PC-9 (cell line): ENCODE data around the gene DACT2. TPM values are rescaled to one million over a fixed set of nuclear protein-coding genes. Genes with fewer than 3 reads are reported as not detected.
"Not testable (repeated sequence)": the region's sequence is repeated elsewhere in the genome, so short reads cannot be mapped to it uniquely, and the experiment has no call there.

Experiments
- BruUV-seq: library from RNA; stranded (reverse); fragments of 400-500 nt; replicated peaks from 2 replicates; lab custom pipeline; 2021; lab: Mats Ljungman, UMichigan
- CTCF ChIA-PET: fragments of 300-600 bp; sonication (Branson Sonifier 250); formaldehyde crosslinking; loops from one replicate; lab custom pipeline; 2022; ENCODE audit warnings: antibody characterized with exemption; lab: Charles Lee
- POLR2A ChIA-PET: fragments of 300-600 bp; sonication (Branson Sonifier 250); formaldehyde crosslinking; loops from one replicate; lab custom pipeline; 2022; ENCODE audit warnings: antibody characterized with exemption; ENCODE audit not compliant: unreplicated experiment; lab: Charles Lee
- DNase-seq, 2 experiments: peaks; one replicate each; pipeline versions ENCODE4 v3.0.0 to v3.0.0-alpha.2; 2015 to 2022; ENCODE audit warnings: mixed read lengths in 1 of 2
- H2AFZ ChIP-seq: fragments of 200-600 bp; sonication (generic); 2 replicates; pipeline ENCODE4 v1.8.1; 2017; ENCODE audit warnings: antibody characterized with exemption
- H3F3A ChIP-seq: fragments of 200-600 bp; sonication (generic); 2 replicates; pipeline ENCODE4 v1.8.1; 2017; ENCODE audit warnings: antibody characterized with exemption, mild to moderate bottlenecking, low read depth; ENCODE audit not compliant: insufficient read depth
- H3K27ac ChIP-seq: fragments of 200-600 bp; sonication (generic); 2 replicates; pipeline ENCODE4 v1.6.1; 2016; ENCODE audit warnings: mixed run types
- H3K27me3 ChIP-seq: fragments of 200-600 bp; sonication (generic); 2 replicates; pipeline ENCODE4 v1.6.1; 2016; ENCODE audit warnings: low read depth, mixed run types; ENCODE audit not compliant: insufficient read depth
- H3K36me3 ChIP-seq: fragments of 200-600 bp; sonication (generic); 2 replicates; pipeline ENCODE4 v1.6.1; 2016; ENCODE audit warnings: low read depth, mixed run types
- H3K4me1 ChIP-seq: fragments of 200-600 bp; sonication (generic); replicated peaks from 2 replicates; pipeline ENCODE4 v1.6.1; 2016; ENCODE audit warnings: mixed run types; ENCODE audit not compliant: insufficient read depth
- H3K4me2 ChIP-seq: fragments of 200-600 bp; sonication (generic); 2 replicates; pipeline ENCODE4 v1.6.1; 2017; ENCODE audit warnings: mixed run types
- H3K4me3 ChIP-seq: fragments of 200-600 bp; sonication (generic); 2 replicates; pipeline ENCODE4 v1.6.1; 2016; ENCODE audit warnings: mixed run types
- H3K79me2 ChIP-seq: fragments of 200-600 bp; sonication (generic); 2 replicates; pipeline ENCODE4 v1.6.1; 2017; ENCODE audit warnings: low read depth, mixed run types
- H3K9me2 ChIP-seq: fragments of 200-600 bp; sonication (generic); 2 replicates; pipeline ENCODE4 v1.8.1; 2017; ENCODE audit warnings: mild to moderate bottlenecking; ENCODE audit not compliant: insufficient read depth
- H3K9me3 ChIP-seq: fragments of 200-600 bp; sonication (generic); 2 replicates; pipeline ENCODE4 v1.8.1; 2016; ENCODE audit warnings: low read depth; ENCODE audit not compliant: insufficient read depth
- H4K20me1 ChIP-seq: fragments of 200-600 bp; sonication (generic); 2 replicates; pipeline ENCODE4 v1.8.1; 2017; ENCODE audit not compliant: insufficient read depth
- EZH2 ChIP-seq: fragments of 200-600 bp; sonication (generic); IDR thresholded peaks from 2 replicates; pipeline ENCODE4 v1.8.0; 2017; ENCODE audit warnings: antibody characterized with exemption, low read depth
- intact Hi-C: fragments of 100-400 bp; cut with micrococcal nuclease; formaldehyde crosslinking; loops from one replicate; pipeline ENCODE4 v1.10.0; 2022; ENCODE audit not compliant: unreplicated experiment
- total RNA-seq: library from RNA; stranded (reverse); gene quantifications from 2 replicates; pipeline ENCODE4 v1.2.3, GENCODE V29; 2021
- TF ChIP-seq, protein P1 (sequence below): fragments of 200-600 bp; sonication (generic); conservative IDR thresholded peaks from 2 replicates; pipeline ENCODE4 v1.6.1; 2017; ENCODE audit warnings: mixed run types, antibody characterized with exemption, mild to moderate bottlenecking, moderate library complexity

The DACT2 gene
- total RNA-seq, 1 experiment from 2014 or later, result not detected

DNA sequence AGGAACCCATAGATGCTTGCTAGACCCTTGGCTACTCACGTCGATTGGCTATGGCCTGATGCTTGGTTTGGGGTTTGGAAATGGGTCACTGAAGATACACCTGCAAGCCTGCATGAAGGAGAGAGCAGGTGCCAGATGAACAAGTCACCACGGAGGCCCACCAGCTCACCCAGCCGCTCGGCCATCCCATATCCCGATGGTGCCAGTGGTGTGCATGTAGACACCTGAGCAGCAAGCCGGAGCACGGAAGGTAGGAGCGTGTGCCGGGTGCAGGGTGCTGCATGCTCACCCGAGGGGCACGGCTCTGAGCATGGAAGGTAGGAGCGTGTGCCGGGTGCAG is 35.9 kb downstream of the DACT2 start:
- Histone ChIP-seq H4K20me1 (no peaks in the 10 kb centered on the region), H3K9me2 (no peaks in the 10 kb centered on the region), H3K9me3 (no peaks in the 10 kb centered on the region), H3K4me2 (no peak overlapping the region), H3K4me1 (no peaks in the 10 kb centered on the region), H3K36me3 (no peaks in the 10 kb centered on the region), H3F3A (no peaks in the 10 kb centered on the region), H3K4me3 (no peak overlapping the region), H3K27ac (no peak overlapping the region), H2AFZ (no peak overlapping the region), H3K79me2 (no peaks in the 10 kb centered on the region), H3K27me3 (peaks cover 93% of the 10 kb centered on the region)
- TF ChIP-seq, protein P1, sequence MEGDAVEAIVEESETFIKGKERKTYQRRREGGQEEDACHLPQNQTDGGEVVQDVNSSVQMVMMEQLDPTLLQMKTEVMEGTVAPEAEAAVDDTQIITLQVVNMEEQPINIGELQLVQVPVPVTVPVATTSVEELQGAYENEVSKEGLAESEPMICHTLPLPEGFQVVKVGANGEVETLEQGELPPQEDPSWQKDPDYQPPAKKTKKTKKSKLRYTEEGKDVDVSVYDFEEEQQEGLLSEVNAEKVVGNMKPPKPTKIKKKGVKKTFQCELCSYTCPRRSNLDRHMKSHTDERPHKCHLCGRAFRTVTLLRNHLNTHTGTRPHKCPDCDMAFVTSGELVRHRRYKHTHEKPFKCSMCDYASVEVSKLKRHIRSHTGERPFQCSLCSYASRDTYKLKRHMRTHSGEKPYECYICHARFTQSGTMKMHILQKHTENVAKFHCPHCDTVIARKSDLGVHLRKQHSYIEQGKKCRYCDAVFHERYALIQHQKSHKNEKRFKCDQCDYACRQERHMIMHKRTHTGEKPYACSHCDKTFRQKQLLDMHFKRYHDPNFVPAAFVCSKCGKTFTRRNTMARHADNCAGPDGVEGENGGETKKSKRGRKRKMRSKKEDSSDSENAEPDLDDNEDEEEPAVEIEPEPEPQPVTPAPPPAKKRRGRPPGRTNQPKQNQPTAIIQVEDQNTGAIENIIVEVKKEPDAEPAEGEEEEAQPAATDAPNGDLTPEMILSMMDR, result no peak
- TF ChIP-seq EZH2, result no peak
- POLR2A ChIA-PET, result no interaction called here
- DNase-seq, result no peak
- CTCF ChIA-PET, result no interaction called here
- intact Hi-C loops, result no loop called here
- no TSS peak for BruUV-seq

DNA sequence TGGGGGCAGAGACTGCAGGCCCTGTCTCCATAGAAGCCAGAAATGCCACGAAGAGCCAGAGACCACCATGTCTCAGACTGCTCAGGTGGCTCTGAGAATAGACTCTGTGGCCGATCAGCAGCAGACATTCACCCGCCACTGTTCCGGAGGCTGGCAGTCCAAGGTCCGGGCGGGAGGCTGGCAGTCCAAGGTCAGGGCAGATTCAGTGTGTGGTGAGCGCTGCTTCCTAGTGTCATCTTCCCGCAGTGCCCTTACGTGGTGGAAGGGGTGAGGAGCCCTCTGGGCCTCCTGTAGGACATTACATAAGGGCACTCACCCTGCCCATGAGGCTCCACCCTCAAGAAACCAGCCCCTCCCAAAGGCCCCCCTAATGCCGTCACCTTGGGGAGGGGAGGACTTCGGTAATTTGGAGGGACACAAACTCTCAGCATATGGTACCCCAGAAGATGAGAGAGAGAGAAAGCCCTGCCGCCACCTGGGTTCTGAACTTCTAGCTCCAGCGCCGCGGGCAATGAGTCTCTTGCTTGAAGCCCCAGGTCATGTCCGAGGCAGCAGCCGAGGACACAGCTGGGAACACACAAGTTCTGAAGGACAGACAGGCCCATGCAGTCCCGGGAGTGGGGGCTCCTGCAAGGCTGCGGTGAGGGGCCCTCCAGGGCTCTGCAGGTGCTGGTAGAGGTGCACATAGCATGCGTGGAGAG is 36.4 kb downstream of the DACT2 start:
- intact Hi-C loops, result no loop called here
- no TSS peak for BruUV-seq
- TF ChIP-seq, protein P1, result no peak
- no peak for TF ChIP-seq EZH2
- no peaks in the 10 kb centered on the region for H3K9me3 ChIP-seq
- no peaks in the 10 kb centered on the region for H3K36me3 ChIP-seq
- no peak for DNase-seq
- ChIA-PET CTCF (no interaction called here), POLR2A (no interaction called here)
- H3F3A ChIP-seq, result no peaks in the 10 kb centered on the region
- no peaks in the 10 kb centered on the region for H3K79me2 ChIP-seq
- H4K20me1 ChIP-seq, result no peaks in the 10 kb centered on the region
- H3K27me3 ChIP-seq, result peaks cover 93% of the 10 kb centered on the region
- no peak overlapping the region for H3K4me2 ChIP-seq
- no peak overlapping the region for H3K27ac ChIP-seq
- H3K4me3 ChIP-seq, result no peak overlapping the region
- no peaks in the 10 kb centered on the region for H3K9me2 ChIP-seq
- H2AFZ ChIP-seq, result no peak overlapping the region
- H3K4me1 ChIP-seq, result no peaks in the 10 kb centered on the region

DNA sequence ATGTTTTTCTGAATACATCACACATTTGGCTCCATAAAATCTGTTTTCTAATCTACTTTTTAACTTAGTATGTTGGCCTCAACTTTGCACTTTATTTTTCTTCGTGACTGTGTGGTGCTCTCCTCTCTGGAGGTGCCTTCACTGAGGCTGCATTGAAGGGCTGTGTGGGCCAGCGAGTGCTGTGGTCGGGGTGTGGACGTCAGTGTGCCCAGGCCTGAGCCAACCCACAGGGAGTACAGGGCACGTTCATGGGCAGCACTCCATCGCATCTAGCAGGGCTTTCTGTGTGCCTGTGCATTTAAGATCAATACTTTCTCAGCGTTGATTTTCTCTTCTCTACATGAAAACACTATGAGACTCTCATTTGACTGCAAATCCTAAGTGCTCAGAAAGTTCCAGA is 37.8 kb downstream of the DACT2 start:
- no peaks in the 10 kb centered on the region for H3F3A ChIP-seq
- no peaks in the 10 kb centered on the region for H3K4me1 ChIP-seq
- no peaks in the 10 kb centered on the region for H3K36me3 ChIP-seq
- H3K9me2 ChIP-seq, result no peaks in the 10 kb centered on the region
- CTCF ChIA-PET, result no interaction called here
- H3K27ac ChIP-seq, result no peak overlapping the region
- intact Hi-C loops, result no loop called here
- H3K4me2 ChIP-seq, result no peak overlapping the region
- no peaks in the 10 kb centered on the region for H3K9me3 ChIP-seq
- H3K79me2 ChIP-seq, result no peaks in the 10 kb centered on the region
- H4K20me1 ChIP-seq, result no peaks in the 10 kb centered on the region
- no peak overlapping the region for H3K4me3 ChIP-seq
- H3K27me3 ChIP-seq, result peaks cover 93% of the 10 kb centered on the region
- no peak for DNase-seq
- H2AFZ ChIP-seq, result no peak overlapping the region
- no peak for TF ChIP-seq EZH2
- TF ChIP-seq, protein P1, result no peak
- BruUV-seq, result no TSS peak
- POLR2A ChIA-PET, result no interaction called here

DNA sequence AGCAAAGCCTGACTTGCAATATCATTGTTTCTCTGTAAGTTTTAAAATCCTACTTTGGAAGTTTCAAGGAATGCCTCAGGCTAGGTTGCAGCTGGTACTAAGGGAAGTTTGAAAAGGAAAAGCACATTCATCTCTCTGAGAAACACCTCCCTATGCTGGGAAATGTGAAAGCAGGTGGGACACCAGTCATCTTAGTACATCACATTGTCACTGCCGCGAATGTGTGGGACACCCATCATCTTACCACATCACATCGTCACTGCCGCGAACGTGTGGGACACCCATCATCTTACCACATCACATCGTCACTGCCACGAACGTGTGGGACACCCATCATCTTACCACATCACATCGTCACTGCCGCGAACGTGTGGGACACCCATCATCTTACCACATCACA is 38.3 kb downstream of the DACT2 start:
- intact Hi-C loops, H3K4me3 ChIP-seq, H3K9me2 ChIP-seq, CTCF ChIA-PET, H3F3A ChIP-seq, BruUV-seq, H3K27ac ChIP-seq, H3K9me3 ChIP-seq, H3K36me3 ChIP-seq, H3K4me1 ChIP-seq, POLR2A ChIA-PET, H2AFZ ChIP-seq, H3K4me2 ChIP-seq, DNase-seq, H3K79me2 ChIP-seq, H4K20me1 ChIP-seq: not testable (repeated sequence)
- H3K27me3 ChIP-seq, result peaks cover 95% of the 10 kb centered on the region
